HEK293 (cell line): ENCODE measurements around the gene AKT3.

Experiments
- CTCF ChIA-PET: fragments of 350-600 bp; formaldehyde crosslinking; extraction: SDS; loops from one replicate; lab custom pipeline; 2021; ENCODE audit warnings: antibody characterized with exemption; lab: Yijun Ruan, JAX
- POLR2A ChIA-PET: fragments of 300-600 bp; formaldehyde crosslinking; extraction: SDS; loops from one replicate; lab custom pipeline; 2020; ENCODE audit warnings: antibody characterized with exemption, inconsistent platforms; lab: Yijun Ruan, JAX
- H3K27ac ChIP-seq: fragments of 200-500 bp; sonication (Bioruptor generic); 2 replicates; pipeline ENCODE4 v1.5.1; 2014; ENCODE audit warnings: low read depth, low read length, control low read depth, inconsistent platforms; ENCODE audit errors: extremely low read depth
- H3K36me3 ChIP-seq, 2 experiments: fragments of 200-500 bp in 1 of 2; sonication (Bioruptor generic) in 1 of 2; 1 replicate in 1 of 2; 2 replicates in 1 of 2; pipeline ENCODE4 v1.5.1; 2014 to 2017; ENCODE audit warnings: inconsistent platforms in 2 of 2, low read length in 2 of 2; ENCODE audit not compliant: control insufficient read depth in 2 of 2, insufficient read depth in 1 of 2
- H3K4me1 ChIP-seq: fragments of 200-500 bp; sonication (Bioruptor generic); 2 replicates; pipeline ENCODE4 v1.5.1; 2014; ENCODE audit warnings: mild to moderate bottlenecking, low read length, inconsistent platforms; ENCODE audit not compliant: control insufficient read depth, insufficient read depth
- H3K4me3 ChIP-seq: 2 replicates; pipeline ENCODE4 v1.5.1; 2011; ENCODE audit warnings: low read depth, mild to moderate bottlenecking, control low read depth, low read length, moderate library complexity
- H3K9me3 ChIP-seq: fragments of 200-500 bp; sonication (Bioruptor generic); 2 replicates; pipeline ENCODE4 v1.5.1; 2014; ENCODE audit warnings: low read depth, low read length, inconsistent platforms; ENCODE audit not compliant: control insufficient read depth, insufficient read depth
- PRDM1 ChIP-seq: fragments of 450-650 bp; formaldehyde crosslinking; IDR thresholded peaks from 2 replicates; pipeline ENCODE4; 2016; ENCODE audit warnings: missing biosample characterization, missing genetic modification characterization
- PRDM2 ChIP-seq: fragments of 450-650 bp; formaldehyde crosslinking; IDR thresholded peaks from 2 replicates; pipeline ENCODE4 v1.5.1; 2016; ENCODE audit warnings: missing biosample characterization, missing genetic modification characterization, borderline replicate concordance
- ZNF174 ChIP-seq: fragments of 450-650 bp; formaldehyde crosslinking; IDR thresholded peaks from 2 replicates; pipeline ENCODE4 v1.5.0; 2017; ENCODE audit warnings: missing biosample characterization, mild to moderate bottlenecking, missing genetic modification characterization
- ZNF19 ChIP-seq: fragments of 450-650 bp; formaldehyde crosslinking; IDR thresholded peaks from 2 replicates; pipeline ENCODE4; 2016; ENCODE audit warnings: missing biosample characterization, missing genetic modification characterization, low read depth
- ZNF394 ChIP-seq: fragments of 450-650 bp; formaldehyde crosslinking; IDR thresholded peaks from 2 replicates; pipeline ENCODE4 v1.5.1; 2016; ENCODE audit warnings: missing biosample characterization, missing genetic modification characterization, mild to moderate bottlenecking, moderate library complexity, borderline replicate concordance
- ZNF629 ChIP-seq: fragments of 450-650 bp; formaldehyde crosslinking; IDR thresholded peaks from 2 replicates; pipeline ENCODE4 v1.5.1; 2017; ENCODE audit warnings: missing biosample characterization, missing genetic modification characterization
- ZNF776 ChIP-seq: fragments of 450-650 bp; formaldehyde crosslinking; IDR thresholded peaks from 2 replicates; pipeline ENCODE4 v1.5.0; 2017; ENCODE audit warnings: missing biosample characterization, missing genetic modification characterization, borderline replicate concordance
- TF ChIP-seq, protein P1 (sequence below): fragments of 450-650 bp; formaldehyde crosslinking; IDR thresholded peaks from 2 replicates; pipeline ENCODE4 v1.5.1; 2017; ENCODE audit warnings: missing biosample characterization, missing genetic modification characterization
- TF ChIP-seq, protein P2 (sequence below): fragments of 450-650 bp; formaldehyde crosslinking; IDR thresholded peaks from 2 replicates; pipeline ENCODE4 v1.5.1; 2016; ENCODE audit warnings: missing biosample characterization, missing genetic modification characterization
- TF ChIP-seq, protein P3 (sequence below): fragments of 450-650 bp; formaldehyde crosslinking; IDR thresholded peaks from 2 replicates; pipeline ENCODE4 v1.5.1; 2016; ENCODE audit warnings: missing biosample characterization, missing genetic modification characterization, low read depth
- TF ChIP-seq, protein P4 (sequence below): fragments of 450-650 bp; formaldehyde crosslinking; IDR thresholded peaks from 2 replicates; pipeline ENCODE4 v1.5.1; 2016; ENCODE audit warnings: missing biosample characterization, missing genetic modification characterization

AKT3 gene

GRCh38 chr1:243725846-243726245, 124.2 kb downstream of the AKT3 start:
- no peaks in the 10 kb centered on the region for H3K9me3 ChIP-seq
- no peaks in the 10 kb centered on the region for H3K4me1 ChIP-seq
- no peak overlapping the region for H3K27ac ChIP-seq
- ChIA-PET CTCF (interaction anchor here (0.6 to 0.9 kb wide), 3 partner anchors 22 to 1790 kb away, joined by 3 to 4 read pairs (median 3); no protein-coding TSS in a partner anchor), POLR2A (no interaction called here)
- no peak overlapping the region for H3K4me3 ChIP-seq
- H3K36me3 ChIP-seq, result no peaks in the 10 kb centered on the region
- no peak for TF ChIP-seq ZNF19 (tag by site-specific recombination)
- TF ChIP-seq ZNF174 (tag by site-specific recombination), result no peak
- TF ChIP-seq, protein P1, sequence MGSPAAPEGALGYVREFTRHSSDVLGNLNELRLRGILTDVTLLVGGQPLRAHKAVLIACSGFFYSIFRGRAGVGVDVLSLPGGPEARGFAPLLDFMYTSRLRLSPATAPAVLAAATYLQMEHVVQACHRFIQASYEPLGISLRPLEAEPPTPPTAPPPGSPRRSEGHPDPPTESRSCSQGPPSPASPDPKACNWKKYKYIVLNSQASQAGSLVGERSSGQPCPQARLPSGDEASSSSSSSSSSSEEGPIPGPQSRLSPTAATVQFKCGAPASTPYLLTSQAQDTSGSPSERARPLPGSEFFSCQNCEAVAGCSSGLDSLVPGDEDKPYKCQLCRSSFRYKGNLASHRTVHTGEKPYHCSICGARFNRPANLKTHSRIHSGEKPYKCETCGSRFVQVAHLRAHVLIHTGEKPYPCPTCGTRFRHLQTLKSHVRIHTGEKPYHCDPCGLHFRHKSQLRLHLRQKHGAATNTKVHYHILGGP (tag by site-specific recombination), result no peak
- no peak for TF ChIP-seq ZNF776 (tag by site-specific recombination)
- no peak for TF ChIP-seq PRDM2

DNA sequence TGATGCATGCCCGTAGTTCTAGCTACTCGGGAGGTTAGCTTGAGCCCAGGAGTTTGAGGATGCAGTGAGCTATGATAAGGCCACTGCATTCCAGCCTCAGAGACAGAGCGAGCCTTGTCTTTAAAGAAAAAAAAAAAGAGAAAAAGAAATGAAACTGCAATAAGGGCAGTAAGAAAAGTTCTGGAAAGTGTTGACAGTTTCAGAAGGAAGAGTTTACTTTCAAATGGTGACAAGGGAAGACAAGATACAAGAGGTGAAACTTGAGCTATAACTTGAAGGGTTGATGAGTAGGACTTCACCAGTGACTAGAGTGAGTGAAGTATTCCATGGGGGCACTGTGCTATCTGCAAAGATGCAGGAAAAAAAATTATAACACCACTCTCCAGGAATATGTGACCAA, 125.0 kb downstream of the AKT3 start:
- H3K27ac ChIP-seq, result no peak overlapping the region
- ChIA-PET POLR2A (no interaction called here), CTCF (interaction anchor here (0.9 kb wide), 1 partner anchor 24 kb away, joined by 4 read pairs; no protein-coding TSS in a partner anchor)
- TF ChIP-seq ZNF629 (no peak), PRDM1 (tag by site-specific recombination) (peak; percentile 95)
- TF ChIP-seq, all 188 proteins: peak for 1
- no peaks in the 10 kb centered on the region for H3K4me1 ChIP-seq
- H3K4me3 ChIP-seq, result no peak overlapping the region
- no peaks in the 10 kb centered on the region for H3K36me3 ChIP-seq
- H3K9me3 ChIP-seq, result no peaks in the 10 kb centered on the region

- H3K27ac ChIP-seq, result no peak overlapping the region
- H3K9me3 ChIP-seq, result no peaks in the 10 kb centered on the region
- TF ChIP-seq ZNF394, result no peak
- TF ChIP-seq, protein P2, sequence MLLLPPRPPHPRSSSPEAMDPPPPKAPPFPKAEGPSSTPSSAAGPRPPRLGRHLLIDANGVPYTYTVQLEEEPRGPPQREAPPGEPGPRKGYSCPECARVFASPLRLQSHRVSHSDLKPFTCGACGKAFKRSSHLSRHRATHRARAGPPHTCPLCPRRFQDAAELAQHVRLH, result no peak
- TF ChIP-seq PRDM1 (tag by site-specific recombination), result peak; percentile 73; the same call in 1 of the 2 replicates
- TF ChIP-seq, protein P3, sequence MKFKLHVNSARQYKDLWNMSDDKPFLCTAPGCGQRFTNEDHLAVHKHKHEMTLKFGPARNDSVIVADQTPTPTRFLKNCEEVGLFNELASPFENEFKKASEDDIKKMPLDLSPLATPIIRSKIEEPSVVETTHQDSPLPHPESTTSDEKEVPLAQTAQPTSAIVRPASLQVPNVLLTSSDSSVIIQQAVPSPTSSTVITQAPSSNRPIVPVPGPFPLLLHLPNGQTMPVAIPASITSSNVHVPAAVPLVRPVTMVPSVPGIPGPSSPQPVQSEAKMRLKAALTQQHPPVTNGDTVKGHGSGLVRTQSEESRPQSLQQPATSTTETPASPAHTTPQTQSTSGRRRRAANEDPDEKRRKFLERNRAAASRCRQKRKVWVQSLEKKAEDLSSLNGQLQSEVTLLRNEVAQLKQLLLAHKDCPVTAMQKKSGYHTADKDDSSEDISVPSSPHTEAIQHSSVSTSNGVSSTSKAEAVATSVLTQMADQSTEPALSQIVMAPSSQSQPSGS (tag by site-specific recombination), result peak; percentile 24; the same call in 1 of the 2 replicates
- TF ChIP-seq, protein P4, sequence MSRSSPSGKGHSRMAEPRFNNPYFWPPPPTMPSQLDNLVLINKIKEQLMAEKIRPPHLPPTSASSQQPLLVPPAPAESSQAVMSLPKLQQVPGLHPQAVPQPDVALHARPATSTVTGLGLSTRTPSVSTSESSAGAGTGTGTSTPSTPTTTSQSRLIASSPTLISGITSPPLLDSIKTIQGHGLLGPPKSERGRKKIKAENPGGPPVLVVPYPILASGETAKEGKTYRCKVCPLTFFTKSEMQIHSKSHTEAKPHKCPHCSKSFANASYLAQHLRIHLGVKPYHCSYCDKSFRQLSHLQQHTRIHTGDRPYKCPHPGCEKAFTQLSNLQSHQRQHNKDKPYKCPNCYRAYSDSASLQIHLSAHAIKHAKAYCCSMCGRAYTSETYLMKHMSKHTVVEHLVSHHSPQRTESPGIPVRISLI, result 0 out of 2 replicates have a peak, but pooled peaks have one; percentile 32
- CTCF ChIA-PET, result interaction anchor here (1.1 kb wide), 1 partner anchor 10 kb away, joined by 4 read pairs; no protein-coding TSS in a partner anchor
- H3K4me1 ChIP-seq, result no peaks in the 10 kb centered on the region
- H3K4me3 ChIP-seq, result no peak overlapping the region
- no peaks in the 10 kb centered on the region for H3K36me3 ChIP-seq
- POLR2A ChIA-PET, result no interaction called here
These were observed 126.5 kb downstream of the AKT3 start for GRCh38 chr1:243723458-243724043.
